Astrocyte (in vitro differentiated cells and primary cell): ENCODE results near the gene MAPK1IP1L.

Experiments
- EZH2 ChIP-seq: IDR thresholded peaks from 2 replicates; pipeline ENCODE4 v1.6.1; 2012; ENCODE audit warnings: mild to moderate bottlenecking, low read length, inconsistent platforms; ENCODE audit not compliant: insufficient read depth
- TF ChIP-seq, protein P1 (sequence below): IDR thresholded peaks from 2 replicates; pipeline ENCODE4 v1.5.1; 2011; ENCODE audit warnings: low read depth, mild to moderate bottlenecking, inconsistent platforms, low read length, moderate library complexity; ENCODE audit not compliant: insufficient read depth

DNA sequence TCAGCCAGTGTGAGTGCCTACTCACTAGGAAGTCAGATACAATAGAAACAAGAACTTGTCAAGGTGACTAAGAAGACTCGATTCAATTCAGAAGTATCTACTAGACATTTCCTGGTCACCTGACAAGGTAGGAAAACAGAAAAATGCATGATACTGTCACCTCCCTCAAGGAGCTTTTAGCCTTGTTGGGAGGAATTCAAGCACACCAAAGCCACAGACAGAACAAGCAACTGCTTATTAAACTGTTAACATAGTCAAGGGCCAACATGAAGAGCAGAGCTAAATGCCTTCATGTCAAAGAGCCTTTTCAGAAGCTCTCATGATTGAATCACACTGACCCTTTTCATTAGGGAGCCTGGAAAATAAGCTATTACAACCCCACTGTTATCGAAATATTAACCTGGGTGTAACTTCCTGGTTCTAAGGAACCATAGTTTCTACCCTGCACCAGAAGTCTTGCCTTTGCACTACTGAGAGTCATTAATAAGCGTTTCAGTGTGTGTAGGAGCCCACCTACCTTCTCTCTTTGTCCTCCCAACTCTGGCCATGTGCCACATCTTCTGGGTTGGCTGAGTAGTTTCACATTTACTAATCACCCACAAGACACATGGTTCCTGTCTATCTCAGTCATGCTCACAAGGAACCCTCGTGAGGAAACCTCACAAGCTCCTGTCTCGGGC is 46.6 kb downstream of the MAPK1IP1L start:
- no peak for TF ChIP-seq EZH2
- TF ChIP-seq, protein P1, sequence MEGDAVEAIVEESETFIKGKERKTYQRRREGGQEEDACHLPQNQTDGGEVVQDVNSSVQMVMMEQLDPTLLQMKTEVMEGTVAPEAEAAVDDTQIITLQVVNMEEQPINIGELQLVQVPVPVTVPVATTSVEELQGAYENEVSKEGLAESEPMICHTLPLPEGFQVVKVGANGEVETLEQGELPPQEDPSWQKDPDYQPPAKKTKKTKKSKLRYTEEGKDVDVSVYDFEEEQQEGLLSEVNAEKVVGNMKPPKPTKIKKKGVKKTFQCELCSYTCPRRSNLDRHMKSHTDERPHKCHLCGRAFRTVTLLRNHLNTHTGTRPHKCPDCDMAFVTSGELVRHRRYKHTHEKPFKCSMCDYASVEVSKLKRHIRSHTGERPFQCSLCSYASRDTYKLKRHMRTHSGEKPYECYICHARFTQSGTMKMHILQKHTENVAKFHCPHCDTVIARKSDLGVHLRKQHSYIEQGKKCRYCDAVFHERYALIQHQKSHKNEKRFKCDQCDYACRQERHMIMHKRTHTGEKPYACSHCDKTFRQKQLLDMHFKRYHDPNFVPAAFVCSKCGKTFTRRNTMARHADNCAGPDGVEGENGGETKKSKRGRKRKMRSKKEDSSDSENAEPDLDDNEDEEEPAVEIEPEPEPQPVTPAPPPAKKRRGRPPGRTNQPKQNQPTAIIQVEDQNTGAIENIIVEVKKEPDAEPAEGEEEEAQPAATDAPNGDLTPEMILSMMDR = no peak
